GM12873 (cell line): ENCODE results near the gene ZNF594.

Experiments used
- CTCF ChIP-seq: IDR thresholded peaks from 2 replicates; pipeline ENCODE4 v1.5.1; 2012; ENCODE audit warnings: low read depth, mild to moderate bottlenecking, moderate library complexity, low read length, control low read depth; ENCODE audit not compliant: insufficient read depth; ENCODE audit errors: missing control alignments

Gene ZNF594

GRCh38 chr17:5135726-5136579, 55.7 kb downstream of the ZNF594 start:
- no peak for TF ChIP-seq CTCF

GRCh38 chr17:5133311-5133710, 58.4 kb downstream of the ZNF594 start:
- TF ChIP-seq CTCF = no peak

GRCh38 chr17:5131146-5131715, 60.4 kb downstream of the ZNF594 start:
- TF ChIP-seq CTCF = no peak
